CD4-positive, alpha-beta T cell treated with Interleukin-15 for 4 hours (primary cell): Measurements from ENCODE around the gene NEB.
"Not testable (repeated sequence)": the region's sequence is repeated elsewhere in the genome, so short reads cannot be mapped to it uniquely, and the experiment has no call there.

Source experiments
- DNase-seq: peaks from one replicate; pipeline ENCODE4 v3.0.0-alpha.2; 2020; ENCODE audit warnings: low spot score

NEB gene

GRCh38 chr2:151761193-151761592, 26.9 kb upstream of the NEB start:
- no peak for DNase-seq

- no peak for DNase-seq
Measured at GRCh38 chr2:151760139-151760650, 25.9 kb upstream of the NEB start.

DNA sequence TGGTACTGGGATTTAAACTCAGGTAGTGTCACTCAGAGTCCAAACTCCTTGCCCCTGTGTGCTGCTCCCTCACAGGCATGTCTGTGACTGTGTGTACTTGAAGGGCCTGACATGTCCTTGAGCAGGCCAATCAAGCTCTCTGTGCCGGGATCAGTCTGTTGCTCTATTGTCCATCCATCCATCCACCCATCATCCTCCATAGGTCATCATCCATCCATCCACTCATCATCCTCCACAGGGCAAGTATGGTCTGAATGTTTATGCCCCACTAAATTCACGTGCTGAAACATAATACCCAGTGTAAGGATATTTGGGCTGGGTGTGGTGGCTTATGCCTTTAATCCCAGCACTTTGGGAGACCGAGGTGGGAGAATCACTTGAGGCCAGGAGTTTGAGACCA, 24.5 kb upstream of the NEB start:
- no peak for DNase-seq

DNA sequence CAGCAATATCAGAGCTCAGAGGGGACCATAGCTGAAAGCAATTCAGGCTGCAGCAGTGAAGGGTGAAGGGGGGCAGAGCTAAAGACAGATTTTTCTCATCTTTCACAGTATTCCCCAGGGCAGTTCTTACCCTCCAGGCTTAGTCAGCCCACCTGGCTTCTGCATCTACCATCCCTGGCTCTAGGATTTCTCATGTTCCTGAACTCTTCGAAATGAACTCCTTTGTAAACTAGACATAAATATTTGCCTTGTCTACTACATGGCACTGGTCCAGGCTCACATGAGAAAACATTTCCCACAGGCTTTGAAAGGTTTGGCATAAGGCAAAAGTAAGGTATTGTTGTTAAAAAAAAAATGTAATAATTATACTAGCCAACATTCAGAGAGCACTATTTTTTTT, 23.6 kb upstream of the NEB start:
- no peak for DNase-seq

GRCh38 chr2:151756820-151757219, 22.5 kb upstream of the NEB start:
- no peak for DNase-seq

- no peak for DNase-seq
Measured at GRCh38 chr2:151754253-151754897, 20.1 kb upstream of the NEB start.

DNA sequence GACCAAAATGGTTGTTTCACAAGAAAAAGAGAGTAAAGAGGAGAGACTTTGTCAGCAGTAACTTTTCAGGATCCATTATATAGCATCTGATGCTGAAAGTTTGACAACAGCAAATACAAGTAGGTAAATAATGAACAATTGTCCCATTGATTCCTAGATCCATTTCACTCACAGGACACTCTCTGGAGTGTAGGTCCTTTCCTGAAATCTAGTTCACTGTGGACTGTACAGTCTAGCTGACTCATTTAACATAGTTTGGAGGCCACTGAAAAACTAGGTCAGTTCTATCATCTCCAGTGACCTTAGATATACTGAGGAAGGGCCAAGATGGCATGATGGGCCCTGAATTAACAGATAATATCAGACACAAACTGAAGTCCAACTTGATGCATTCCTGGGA, 19.3 kb upstream of the NEB start:
- DNase-seq = no peak

DNA sequence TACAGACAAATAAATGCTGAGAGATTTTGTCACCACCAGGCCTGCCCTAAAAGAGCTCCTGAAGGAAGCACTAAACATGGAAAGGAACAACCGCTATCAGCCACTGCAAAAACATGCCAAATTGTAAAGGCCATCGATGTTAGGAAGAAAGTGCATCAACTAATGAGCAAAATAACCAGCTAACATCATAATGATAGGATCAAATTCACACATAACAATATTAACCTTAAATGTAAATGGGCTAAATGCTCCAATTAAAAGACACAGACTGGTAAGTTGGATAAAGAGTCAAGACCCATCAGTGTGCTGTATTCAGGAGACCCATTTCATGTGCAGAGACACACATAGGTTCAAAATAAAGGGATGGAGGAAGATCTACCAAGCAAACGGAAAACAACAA, 11.0 kb upstream of the NEB start:
- DNase-seq = not testable (repeated sequence)

DNA sequence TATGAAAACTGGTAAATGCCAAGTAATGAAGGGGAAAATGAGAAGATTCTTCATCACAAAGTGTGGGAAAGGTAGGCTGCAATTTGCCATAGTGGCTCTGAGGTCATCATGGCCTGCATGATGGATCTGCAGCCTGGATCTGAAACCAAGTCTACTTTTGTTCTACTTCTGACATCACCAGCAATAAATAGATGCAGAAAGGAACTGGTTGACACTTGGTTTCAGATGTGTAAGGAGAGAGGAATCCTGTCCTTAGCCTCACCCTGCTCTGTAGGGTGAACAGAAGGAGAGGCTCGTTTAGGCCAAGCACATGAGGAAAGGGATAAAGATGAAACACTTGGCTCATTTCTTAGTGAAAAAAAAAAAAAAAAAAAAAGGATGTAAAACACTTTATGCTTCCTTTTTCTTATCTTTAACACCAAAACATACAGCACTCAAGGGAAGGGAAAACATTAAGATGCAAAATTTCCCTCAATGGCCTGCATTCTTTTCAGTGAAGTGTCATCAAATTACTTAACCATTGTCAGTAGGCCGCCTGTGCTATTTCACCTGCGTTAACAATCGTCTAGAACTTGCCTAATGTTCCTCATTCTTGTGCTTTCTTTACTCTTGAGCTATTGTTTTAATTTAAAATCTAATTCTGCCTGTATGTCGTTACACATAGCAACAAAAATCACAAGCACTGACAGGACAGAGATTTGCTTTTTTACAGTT, 3.9 kb downstream of the NEB start:
- DNase-seq = no peak

- DNase-seq = no peak
Measured at GRCh38 chr2:151729837-151730236, 4.4 kb downstream of the NEB start.

- no peak for DNase-seq
Measured at GRCh38 chr2:151729415-151729811, 4.9 kb downstream of the NEB start.

DNA sequence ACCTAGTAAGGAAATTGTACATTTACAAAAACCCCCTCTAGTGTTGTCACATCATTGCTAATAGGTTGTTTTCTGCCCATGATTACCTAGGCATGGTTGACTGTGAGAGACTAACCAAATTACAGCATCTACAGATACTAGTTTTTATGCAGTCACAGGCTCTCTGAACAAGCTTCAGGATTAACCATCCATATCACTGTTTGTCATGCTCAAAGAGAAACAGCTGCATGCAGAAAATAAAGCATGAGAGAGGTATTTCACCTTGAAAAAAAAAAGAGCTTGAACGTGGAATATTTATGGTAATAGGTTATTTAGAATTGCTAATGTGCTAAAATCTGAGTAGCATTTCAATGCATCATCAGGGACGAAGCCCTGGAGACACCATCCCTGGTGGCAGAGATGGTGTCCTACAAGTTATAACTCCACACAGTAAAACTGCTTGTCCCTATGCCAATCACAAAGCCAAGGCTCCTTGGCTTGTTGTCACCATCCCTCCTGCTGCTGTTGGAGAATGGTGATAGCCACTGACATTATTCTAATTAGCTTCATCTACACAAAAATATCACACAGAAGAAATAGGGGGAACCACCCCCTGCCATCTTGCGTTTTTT, 5.4 kb downstream of the NEB start:
- no peak for DNase-seq

GRCh38 chr2:151727593-151728552, 6.4 kb downstream of the NEB start:
- no peak for DNase-seq

DNA sequence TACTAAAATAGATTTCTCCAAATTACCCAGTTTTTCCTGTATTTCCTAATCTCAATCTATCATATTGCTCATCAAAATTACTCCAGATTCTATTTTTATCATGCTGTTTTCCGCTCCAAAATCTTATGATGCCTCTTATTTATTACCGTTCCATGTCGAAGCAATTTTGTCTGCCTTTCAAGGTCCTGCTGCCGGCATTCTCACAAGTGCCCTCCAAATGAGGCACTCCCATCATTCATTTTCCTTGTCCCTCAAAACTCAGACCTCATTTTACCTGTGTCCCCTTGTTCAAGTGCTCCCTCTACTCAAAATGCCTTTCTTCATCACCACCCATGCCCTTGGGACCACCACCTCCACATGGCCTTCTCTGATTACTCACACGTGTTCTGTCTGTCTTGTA, 13.1 kb downstream of the NEB start:
- DNase-seq = no peak

DNA sequence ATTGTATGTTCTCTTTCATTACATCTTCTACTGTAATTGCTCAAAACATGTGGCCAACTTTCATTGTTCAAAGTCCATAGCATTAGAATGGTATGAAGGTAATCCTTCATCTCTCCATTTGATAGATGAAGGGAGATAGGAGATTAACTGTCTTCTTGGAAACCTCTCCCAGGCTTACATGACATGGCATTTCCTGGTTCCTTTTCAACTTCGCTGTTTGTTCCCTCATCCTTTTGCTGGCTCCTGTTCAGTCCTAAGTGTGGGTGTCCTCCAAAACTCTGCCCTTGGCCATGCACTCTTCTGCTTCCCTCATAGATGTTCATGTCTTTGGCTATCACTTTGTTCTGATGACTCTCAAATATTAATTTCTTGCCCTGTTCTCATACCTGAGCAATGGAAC, 13.8 kb downstream of the NEB start:
- no peak for DNase-seq

DNA sequence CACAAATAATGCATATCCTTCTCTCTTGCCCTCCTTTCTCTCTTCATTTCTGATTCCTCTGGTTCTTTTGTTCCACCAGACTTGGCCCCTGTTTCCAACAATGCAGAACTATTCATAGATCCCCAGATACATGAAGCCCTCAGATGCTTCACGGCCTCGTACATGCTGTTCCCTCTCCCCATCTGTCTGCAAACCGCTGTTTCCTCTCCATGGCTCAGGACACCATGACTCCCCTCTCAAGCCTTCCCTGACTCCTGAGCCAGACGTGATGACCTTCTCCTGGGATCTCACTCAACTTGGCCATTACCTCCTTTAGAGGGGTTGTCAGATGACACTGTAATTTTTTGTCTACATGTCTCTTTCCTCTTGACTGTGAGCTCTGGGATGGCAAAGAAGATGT, 15.5 kb downstream of the NEB start:
- DNase-seq = no peak

GRCh38 chr2:151718247-151718646, 16.0 kb downstream of the NEB start:
- no peak for DNase-seq

DNA sequence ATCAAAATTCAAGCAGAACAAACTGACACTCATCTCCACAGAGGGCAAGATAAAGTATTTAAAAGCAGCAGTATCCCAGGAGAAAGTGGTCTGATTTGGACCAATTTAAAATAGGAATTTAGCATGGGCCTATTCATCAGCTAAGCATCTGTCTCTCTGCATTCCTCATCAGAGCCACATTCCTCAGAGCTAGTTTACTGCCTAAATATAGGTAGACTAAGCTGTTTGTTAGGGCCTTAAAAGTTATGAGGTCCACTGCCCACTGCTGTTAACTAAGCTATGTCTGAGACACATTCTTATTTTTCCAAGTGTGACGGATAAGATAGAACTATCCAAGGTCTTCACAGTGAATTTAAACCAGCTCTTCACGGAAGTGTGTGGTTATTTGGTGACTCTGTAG, 17.6 kb downstream of the NEB start:
- no peak for DNase-seq

DNA sequence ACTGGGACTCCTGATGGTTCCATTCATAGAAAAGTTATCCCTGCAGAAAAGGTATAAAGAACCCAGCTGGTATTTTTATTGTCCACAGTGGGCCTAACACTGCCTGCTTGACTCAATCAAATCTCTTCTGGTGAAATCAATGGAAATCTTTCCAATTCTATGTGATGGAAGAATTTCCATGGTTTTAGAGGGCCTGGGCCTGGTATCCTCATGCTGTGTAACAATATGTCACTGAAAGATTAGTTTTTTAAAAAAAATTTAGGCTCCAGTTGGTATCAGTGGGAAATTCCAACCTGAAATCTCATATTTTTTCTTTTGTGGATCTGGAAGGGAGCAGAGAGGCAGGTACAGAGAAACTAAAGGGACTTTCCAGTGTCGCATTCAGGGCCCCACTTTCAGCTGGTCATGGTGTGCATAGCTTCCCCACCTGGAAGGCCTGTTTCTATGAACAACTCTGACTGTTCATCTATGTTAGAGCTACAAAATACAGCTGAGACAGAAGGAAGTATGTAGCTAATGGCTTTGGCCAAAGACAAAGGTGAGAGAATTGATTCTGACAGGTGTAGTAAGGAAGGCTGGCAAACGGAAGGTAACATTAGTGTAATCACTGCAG, 20.9 kb downstream of the NEB start:
- no peak for DNase-seq

DNA sequence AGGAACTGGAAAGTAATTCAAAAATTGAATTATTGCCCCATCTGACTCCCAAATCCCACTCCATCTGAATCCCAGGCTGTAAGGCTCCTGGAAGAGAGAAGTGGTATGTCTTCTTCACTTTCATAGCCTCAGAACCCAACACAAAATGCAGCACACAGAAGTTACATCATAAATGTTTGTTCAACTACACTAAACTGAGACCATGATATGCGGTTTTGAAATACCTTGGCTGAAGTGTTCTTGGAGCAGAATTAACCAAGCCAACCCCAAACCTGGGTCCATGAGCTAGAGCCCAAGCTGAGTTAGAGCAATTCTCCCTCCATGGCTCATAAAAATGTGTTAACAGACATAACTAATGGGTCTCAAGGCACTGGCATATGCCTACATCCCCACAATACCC, 23.3 kb downstream of the NEB start:
- no peak for DNase-seq

- DNase-seq = no peak
Measured at GRCh38 chr2:151708788-151709187, 25.5 kb downstream of the NEB start.

DNA sequence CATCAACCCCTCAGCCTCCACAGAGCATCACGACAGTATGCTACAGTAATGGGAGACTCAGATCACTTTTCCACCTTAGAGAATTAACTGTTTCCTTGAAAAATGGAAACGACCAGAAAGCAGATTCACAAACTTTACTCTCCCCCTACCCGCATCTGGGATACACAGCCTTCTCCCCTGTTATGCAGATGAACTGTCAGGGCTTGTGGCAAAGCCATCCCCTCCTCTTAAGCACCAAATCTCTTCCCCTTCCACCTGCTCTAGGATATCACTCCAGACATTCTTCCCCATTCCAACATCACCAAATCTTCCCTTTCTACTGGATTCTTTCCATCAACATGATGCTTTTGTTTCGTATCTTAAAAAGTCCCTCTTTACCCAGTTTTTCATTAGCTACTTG, 26.4 kb downstream of the NEB start:
- DNase-seq = no peak
